Islet of Langerhans (tissue), 1 donor: ENCODE measurements around the gene OSBP.
A peak's percentile ranks its signal among the peaks of the same experiment; 100 is the strongest.
"Not testable (repeated sequence)": the region's sequence is repeated elsewhere in the genome, so short reads cannot be mapped to it uniquely, and the experiment has no call there.

Source experiments
- FAIRE-seq: peaks from one replicate; lab custom pipeline; 2011; peaks lifted over from hg19 to GRCh38; lab: Jason Lieb, UNC

The OSBP gene, protein sequence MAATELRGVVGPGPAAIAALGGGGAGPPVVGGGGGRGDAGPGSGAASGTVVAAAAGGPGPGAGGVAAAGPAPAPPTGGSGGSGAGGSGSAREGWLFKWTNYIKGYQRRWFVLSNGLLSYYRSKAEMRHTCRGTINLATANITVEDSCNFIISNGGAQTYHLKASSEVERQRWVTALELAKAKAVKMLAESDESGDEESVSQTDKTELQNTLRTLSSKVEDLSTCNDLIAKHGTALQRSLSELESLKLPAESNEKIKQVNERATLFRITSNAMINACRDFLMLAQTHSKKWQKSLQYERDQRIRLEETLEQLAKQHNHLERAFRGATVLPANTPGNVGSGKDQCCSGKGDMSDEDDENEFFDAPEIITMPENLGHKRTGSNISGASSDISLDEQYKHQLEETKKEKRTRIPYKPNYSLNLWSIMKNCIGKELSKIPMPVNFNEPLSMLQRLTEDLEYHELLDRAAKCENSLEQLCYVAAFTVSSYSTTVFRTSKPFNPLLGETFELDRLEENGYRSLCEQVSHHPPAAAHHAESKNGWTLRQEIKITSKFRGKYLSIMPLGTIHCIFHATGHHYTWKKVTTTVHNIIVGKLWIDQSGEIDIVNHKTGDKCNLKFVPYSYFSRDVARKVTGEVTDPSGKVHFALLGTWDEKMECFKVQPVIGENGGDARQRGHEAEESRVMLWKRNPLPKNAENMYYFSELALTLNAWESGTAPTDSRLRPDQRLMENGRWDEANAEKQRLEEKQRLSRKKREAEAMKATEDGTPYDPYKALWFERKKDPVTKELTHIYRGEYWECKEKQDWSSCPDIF

DNA sequence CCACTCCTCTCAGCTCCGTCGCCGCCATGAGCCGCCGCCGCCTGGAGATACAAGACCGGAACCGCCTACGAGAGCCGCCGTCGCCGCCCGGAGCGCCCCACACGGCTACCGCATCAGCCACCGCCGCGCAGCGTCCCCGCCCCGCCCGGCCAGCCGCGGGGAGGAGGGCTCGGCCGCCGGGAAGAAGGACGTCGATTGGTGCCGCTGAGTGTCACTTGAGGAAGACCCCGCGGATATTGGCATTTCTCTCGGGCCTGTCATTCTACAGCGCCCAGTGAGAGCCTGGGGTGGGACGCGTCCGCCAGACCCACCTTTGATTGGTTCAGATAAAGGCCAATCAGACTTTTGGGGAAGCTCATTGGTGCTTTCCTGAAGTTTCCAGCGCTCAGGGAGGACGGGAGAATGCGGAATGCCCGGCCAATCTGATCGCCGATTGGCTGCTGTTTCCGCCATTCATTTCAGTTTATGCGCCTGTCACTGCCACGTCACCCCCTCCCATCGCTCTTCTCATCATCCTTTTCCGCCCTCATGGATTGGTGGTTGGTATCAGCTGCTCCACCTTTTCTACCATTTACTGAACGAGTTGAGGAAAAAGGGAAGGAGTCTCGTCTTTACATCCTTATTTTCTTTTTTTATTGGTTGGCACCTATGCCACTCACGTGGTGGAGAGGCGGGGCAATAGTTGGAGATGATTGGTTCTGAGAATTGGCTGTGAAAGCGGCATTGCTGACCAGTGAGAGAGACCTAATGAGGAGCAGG is at the start of gene OSBP:
OSBP (minus strand) TSS at position 138 of the 759 bp plus-strand sequence; CDS start at position 28, 110 bp downstream.
- peak; percentile 100 for FAIRE-seq

DNA sequence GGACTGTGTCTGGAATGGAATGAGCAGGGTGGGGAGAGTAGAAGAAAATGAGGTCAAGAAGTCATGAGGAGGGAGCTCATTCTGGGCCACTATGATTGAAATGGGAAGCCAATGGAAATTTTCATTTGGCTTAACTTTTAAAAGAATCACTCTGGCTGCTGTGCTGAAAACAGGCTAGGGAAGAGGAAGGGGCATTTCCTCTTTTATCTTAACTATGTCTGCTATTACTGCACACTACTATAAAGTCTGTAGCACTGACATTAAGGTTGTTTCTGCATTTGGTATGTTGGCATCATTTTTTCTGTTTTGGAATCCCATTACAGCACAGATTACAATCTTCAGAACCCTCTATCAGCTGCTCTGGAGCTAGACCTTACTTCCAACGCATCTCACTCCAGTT is 45.0 kb upstream of the OSBP start:
- no peak for FAIRE-seq

DNA sequence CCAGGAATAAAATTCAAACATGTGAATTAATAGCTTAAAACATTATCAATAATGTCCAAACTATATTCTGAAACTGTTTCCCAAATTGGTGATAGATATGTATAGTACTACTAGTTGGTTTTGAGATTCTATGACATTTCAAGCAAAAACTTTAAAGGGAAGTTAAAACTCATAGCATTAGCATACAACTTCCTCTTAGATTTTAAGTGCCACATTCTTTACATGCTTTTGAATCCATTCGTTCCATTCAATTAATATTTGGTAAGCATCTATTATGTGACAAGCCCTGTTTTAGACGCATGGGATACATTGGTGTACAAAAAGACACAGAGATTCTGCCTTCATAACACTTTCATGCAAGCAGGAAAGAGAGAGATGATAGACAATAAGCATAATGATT is 44.4 kb upstream of the OSBP start:
- FAIRE-seq: peak; percentile 13

DNA sequence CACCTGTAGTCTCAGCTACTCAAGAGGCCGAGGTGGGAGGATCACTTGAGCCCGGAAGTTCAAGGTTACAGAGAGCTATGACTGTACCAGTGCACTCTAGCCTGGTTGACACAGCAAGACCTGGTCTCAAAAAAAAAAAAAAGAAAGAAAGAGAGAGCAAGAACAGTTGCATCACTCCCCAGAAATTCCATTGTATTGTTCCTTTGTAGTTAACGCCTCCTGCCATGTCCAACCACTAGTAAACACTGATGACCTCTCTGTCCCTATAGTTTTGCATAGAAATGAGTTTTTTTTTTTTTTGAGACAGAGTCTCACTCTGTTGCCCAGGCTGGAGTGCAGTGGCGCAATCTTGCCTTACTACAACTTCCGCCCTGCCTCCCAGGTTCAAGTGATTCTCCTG is 42.5 kb upstream of the OSBP start:
- no peak for FAIRE-seq

DNA sequence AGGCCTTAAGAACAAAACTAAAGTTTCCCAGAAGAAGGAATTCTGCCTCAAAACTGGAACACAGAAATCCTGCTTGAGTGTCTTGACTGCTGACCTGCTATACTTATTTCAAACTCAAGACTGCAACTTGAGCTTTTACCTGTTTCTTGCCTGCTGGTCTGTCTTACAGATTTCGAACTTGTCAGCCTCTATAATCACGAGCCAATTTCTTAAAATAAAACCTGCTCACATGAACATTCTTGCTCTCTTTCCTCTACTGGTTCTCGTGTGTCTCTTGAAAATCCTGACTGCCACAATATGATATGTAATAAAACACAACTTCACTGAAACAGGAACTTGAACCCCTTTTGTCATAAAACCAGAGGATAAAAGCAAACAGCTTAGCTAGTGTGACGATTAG is 39.3 kb upstream of the OSBP start:
- FAIRE-seq: no peak

DNA sequence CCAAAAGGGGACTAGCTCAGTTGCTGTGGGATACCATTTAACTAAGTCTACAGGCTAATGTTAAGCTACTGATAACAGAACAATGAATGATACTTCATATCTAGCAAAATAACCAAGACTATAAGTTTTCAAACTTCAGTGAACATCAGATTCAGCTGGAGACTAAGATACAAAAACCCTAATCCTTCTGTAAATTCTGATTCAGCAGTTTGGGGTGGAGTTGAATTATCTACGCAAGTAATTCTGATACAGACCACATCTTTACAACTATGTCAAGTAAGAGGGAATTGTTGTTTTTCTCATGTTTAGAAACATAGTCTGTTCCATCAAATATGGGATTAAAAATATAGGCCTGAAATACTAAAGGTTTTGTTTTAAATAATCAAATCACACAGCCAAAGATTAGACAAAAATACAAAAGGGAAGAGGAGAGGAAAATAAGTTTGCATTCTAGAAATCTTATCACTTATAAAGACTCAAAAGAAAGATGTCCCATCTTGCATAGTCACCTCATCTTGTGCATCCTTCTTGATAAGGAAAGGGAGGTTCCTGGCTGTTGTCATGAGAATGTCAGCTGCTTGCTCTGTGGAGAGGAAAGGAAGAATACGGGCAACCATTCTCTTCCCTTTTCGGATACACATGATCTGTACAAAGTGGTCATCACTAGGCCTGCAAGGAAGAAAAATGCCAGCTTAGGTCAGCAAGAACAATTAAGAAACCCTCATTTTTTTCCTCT is 31.8 kb upstream of the OSBP start:
- FAIRE-seq: no peak

DNA sequence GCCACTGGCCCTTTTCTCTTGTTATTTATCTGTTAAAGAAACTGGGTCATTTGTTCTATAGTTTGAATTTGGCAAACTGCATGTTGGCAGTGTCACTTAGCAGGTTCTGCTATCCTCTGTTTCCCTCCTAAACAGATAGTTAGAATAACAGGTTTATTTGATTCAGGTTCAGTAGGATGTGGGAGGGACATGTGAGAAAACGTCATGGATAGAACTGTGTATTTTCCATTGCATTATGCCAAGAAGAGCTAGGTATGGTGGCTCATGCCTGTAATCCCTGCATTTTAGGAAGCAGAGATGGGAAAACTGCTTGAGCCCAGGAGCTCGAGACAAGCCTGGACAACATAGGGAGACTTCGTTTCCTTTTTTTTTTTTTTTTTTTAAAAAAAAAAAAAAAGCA is 29.0 kb upstream of the OSBP start:
- FAIRE-seq: no peak

DNA sequence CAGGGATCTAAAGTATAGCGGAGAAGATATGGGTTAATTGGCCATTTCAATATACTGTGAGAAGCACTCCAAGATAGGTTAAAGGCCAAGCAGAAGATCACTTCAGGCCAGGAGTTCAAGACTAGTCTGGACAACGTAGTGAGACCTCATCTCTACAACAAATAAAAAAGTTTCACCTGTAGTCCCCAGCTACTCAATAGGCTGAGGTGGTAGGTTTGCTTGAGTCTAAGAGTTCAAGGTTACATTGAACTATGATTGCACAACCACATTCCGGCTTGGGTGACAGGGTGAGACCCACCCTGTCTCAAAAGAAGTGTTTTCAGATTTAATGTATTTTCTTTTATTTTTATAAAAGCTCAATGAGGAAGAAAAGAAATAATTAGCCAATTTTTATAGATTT is 27.8 kb upstream of the OSBP start:
- FAIRE-seq: no peak

DNA sequence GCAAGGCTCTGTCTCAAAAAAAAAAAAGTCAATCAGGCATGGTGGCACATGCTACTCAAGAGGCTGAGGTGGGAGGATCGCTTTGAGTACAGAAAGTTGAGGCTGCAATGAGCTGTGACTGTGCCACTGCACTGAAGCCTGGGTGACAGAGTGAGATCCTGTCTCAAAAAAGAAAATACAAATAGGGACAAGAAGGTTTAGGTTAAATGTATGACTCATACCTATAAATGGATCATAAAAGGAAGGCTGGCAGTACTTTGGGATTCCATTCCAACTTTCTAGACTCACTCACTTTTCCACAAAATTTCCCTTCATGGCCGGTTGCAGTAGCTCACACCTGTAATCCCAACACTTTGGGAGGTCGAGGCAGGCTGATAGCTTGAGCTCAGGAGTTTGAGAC is 25.6 kb upstream of the OSBP start:
- FAIRE-seq: no peak

DNA sequence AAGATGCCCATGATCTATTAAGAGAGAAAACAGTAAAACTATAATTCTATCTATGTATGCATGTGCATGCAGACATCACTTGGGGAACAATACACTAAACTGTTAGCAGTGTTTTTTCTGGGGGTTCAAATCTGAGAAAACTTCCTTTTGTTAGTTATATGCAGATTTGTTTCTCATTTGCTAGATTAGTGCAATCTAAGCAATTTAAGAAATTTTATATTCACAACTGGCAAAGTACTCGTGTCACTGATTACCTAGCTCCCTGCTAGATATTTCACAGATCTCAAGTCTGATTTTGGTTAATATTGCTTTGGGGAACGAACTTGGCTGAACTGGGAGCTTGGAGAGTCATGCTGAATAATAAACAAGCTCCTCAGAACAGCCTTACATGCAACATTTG is 14.9 kb upstream of the OSBP start:
- no peak for FAIRE-seq

DNA sequence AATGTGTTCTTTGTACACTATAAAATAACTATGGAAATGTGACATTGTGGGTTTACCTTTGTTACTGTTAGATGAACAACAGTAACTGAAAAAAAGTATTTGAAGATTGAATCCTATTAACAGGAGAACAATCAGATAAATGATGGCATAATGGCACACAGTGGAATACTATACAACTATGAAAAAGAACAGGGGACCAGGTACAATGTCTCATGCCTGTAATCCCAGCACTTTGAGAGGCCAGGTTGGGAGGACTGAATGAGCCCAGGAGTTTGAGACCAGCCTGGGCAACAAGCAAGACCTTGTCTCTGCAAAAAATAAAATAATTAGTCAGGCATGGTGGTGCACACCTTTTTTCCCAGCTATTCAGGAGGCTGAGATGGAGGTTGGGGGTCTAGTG is 14.4 kb upstream of the OSBP start:
- FAIRE-seq: no peak

DNA sequence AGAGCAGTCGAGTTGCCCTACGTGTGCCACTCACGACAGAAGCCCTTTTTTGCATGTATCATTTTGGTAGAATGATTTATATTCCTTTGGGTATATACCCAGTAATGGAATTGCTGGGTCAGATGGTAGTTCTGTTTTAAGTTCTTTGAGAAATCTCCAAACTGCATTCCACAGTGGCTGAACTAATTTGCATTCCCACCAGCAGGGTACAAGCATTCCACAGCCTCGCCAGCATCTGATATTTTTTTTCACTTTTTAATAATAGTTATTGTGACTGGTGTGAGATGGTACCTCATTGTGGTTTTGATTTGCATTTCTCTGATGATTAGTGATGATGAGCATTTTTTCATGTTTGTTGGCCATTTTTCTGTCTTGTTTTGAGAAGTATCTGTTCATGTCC is 11.4 kb upstream of the OSBP start:
- FAIRE-seq: not testable (repeated sequence)

DNA sequence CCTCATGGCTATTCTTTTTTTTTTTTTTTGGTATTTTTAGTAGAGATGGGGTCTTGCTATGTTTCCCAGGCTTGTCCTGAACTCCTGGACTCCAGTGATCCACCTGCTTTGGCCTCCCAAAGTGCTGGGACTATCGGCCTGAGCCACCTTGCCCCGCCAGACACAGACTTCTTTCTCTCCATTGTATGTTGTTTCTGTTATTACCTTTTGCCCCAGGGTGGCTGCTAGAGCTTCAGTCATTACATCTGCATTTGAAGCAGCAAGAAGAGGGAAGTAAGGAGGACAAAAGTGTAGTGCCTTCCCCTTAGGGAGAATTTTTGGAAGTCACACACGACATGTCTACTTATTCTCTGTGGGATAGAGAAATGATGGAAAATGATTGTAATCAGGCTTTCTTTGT is 10.1 kb upstream of the OSBP start:
- no peak for FAIRE-seq

DNA sequence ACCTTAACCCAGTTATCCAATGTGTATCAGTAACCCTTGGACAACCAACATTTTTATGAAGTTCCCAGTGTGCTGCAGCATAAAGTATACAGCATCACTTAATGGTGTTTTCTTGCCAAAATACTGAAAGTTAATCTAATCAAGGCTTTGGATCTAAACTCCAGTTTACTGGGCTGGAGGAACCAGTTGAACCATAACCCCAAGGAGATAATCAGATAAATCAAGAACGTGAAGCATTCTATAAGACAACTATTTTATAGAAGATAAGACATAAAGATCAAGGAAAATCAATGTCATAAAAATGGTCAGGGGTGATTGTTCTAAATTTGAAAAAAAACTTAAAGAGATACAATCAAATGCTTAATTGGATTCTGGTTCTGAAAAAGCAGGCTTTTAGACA is 2.3 kb upstream of the OSBP start:
- no peak for FAIRE-seq

DNA sequence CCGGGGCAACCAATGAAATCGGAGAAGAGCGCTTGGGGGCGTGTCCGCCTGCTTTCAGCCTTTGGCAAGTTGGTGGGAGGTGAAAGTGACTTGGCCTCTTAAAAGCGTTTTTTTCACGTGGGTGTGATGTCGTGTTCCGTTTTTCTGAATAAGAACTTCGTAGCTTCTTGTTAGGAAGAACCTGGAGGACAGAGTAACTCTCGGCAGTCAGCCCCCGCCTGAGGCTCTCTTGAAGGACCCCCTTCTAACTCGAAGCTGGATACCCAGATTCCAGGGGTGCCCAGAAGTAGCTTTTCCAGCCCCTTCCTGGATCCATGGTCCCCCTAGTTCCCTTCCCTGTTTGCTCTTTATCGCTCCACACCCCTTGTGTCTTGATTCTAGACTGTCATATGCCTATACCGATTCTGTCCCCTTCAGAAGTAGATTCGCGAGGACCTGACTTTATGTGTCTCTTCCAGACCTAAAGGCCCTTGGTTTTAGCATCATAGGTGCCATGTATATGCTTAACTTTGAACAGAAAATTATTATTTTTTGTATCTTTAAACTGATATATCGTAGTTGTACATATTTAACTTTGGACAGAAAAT is 915 bp upstream of the OSBP start:
- FAIRE-seq: no peak

DNA sequence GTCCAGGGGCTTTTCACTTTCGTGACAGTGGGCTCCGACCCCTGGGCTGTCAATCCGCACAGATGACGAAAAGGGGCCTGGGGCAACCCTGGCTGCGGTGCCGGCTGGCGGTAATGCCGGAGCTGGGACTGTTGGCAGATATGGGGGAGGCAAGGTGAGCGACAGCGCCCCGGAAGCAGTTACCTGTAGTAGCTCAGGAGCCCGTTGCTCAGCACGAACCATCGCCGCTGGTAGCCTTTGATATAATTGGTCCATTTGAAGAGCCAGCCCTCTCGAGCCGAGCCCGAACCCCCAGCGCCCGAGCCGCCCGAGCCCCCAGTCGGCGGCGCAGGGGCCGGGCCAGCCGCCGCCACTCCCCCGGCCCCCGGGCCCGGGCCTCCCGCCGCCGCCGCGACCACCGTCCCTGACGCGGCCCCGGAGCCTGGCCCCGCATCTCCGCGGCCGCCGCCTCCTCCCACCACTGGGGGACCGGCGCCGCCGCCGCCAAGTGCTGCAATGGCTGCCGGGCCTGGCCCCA is 396 bp downstream of the OSBP start:
- FAIRE-seq: no peak

DNA sequence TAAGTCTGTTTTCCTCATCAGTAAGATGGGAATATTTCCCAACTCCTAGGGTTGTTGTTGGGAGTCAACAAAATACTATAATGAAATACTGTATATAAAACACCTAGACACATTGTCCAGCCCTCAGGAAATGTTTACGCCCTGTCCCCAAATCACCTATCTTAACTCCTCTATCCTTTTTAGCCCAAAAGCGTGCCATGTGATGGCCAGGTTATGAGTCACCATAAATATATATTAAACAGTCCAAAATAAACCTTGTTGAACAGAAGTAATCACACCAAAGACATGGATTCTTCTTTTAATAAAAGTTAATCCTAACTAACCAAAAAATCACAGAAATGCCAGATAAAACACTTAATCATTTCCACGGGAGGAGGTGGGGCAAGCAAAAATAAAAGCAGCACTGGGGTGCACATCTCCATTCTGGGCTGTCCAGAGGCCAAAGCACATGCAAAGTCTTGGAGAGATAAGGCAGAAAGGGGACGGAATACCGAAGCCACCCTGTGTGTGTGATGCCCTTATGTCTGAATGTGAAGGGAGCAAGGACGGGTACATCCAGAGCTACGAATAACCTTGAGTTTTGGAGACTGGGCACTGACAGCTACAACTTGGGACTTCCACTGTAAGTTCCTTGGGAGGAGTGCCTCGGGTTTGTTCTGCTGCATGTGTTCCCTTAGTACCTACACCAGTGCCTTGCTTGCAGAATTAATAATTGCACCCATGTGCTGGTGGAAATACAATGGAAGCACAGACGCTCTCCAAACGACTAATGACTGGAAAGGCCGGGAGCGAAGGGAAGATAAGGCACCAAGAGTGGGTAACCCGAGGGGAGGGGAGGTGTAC is 1.1 kb downstream of the OSBP start:
- FAIRE-seq: no peak

DNA sequence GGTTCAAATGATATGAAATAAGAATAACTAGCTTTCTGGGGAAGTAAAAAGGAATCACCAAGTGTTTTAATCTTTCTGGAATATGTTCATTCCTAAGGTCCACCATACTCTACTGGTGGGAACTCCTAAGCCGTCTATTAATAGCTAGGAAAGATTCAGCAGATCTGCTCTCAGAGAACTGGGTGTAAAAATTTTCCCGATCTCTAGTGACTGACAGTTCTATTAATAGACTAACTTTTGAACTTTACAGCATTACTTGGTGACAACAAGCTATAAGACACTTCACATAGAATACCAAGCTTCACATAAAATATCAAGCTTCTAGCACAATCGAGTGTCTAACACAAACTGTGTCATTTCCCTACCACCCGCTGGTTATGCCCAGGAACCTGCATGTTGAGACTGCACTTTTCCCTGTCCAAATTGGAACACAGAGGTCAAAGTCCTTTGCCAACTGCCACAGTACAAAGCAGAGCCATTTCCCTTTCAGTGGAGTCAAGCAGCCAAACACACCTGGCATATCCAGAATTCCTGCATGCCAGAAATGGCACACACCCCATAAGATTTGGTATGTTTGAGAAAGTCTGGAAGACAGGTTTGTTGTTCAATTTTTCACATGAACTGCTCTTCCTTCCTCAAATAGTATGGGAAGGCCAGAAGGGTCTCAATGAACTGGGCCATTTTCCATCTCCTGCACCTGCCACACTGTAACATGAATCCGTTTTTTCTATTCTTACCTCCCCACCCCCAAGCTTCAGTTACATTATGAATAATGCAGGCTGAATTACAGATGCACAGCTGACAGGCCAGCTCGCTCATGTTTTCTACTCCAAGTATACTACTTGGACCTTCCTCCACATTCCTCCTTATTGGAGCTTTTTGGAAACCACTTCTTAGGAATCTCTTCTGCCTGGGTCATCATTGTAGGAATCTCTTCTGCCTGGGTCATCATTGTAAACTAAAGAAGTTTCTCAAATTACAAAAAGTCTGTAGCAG is 3.7 kb downstream of the OSBP start:
- no peak for FAIRE-seq

DNA sequence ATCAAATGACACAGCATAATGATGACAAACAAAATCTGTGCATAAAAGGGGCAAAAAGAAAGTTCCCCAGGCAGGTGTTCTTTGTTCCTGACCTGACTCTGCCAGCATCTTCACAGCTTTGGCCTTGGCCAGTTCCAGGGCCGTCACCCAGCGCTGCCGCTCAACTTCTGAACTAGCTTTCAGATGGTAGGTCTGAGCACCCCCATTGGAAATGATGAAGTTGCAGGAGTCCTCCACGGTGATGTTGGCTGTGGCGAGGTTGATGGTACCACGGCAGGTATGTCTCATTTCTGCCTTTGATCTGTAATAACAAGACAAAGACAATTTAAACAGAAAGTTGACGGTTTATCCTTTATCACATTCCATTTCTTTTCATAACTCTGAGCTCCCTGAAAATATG is 5.3 kb downstream of the OSBP start:
- no peak for FAIRE-seq
